ENCODE measurements around the gene LSM14B.

The LSM14B gene

DNA sequence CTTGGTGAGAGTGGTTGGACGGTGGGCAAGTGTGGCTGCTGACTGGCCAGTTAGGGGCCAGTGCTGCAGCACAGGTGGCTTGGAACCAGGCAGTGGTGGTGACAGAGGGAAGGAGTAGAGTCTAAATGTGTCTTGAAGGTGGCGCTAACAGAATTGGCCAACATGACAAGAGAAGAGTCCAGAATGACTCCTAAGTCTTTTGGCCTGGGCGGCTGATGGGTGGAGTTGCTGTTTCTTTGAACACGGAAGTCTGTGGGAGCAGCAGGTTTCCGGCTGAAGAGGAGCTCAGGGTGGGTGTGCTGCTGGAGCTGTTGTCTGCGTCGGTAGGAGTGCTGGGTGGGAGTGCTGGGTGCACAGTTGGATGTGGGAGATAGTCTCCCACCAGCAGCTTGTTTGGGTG is 10.1 kb downstream of the LSM14B start:
- no peak for DNase-seq

DNA sequence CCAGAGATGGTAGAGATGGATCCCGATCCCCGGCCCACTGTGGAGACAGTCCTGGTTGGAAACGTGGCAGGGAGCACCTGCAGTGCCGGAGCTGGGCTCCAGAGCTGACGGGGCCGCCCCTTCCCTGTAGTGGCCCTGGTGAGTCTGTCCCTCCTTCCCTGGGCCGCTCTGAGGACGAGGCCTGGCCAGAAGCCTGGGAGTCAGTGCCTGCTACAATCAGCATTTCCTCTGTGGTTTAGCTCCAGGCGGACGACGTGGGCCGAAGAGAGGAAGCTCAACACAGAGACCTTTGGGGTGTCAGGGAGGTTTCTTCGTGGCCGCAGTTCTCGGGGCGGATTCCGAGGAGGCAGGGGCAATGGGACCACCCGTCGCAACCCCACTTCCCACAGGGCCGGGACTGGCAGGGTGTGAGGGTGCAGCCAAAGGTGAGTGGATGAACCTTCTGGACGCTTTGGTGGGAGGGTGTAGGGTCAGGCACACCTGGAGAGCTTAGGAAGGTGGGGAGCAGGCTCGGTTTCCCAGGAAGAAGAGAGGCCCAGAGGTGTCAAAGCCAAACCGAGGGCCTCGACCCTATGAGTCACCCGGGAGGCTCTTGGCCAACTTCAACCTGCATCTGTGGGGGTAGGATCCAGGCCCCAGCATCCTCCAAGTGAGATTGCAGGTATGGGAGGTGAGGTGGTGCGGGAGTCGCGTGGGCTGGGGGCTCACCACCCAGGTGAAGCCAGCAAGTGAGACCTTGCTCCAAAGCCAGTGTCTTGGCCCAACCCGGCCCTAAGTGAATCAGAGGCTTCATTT is 11.0 kb downstream of the LSM14B start:
- no peak for DNase-seq

DNA sequence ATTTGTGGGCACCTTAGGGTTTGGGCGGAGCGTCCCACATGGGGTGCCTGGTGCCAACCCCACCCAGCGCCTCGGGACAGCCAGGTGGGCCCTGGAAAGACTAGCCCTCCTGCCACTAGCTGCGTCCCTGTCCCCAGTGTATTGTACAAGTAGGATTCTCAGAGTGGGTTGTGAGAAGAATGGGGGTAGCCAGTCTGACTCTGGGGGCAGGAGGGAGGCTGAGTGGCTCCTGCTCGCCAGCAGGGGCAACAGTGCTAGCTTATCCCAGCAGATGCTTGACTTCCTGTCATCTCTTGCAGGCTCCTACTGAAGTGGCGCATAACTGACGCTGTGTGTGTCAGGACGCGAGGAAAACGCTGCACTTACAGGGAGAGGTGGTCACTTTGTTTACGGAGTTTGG is 11.6 kb downstream of the LSM14B start:
- DNase-seq = no peak

DNA sequence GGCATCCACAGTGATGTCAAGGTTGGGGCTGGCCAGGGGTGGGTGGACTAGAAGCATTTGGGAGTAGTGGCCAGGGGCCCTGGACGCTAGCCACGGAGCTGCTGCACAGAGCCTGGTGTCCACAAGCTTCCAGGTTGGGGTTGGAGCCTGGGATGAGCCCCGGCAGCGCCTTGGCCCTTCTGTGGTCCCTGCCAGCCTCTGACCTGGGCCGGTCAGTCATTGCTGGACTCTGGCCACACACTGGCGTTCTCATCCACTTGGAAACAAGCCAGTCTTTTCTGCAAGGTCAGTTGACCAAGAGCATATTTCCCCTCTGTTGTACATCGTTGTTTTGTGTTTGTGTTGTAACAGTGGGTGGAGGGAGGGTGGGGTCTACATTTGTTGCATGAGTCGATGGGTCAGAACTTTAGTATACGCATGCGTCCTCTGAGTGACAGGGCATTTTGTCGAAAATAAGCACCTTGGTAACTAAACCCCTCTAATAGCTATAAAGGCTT is 12.5 kb downstream of the LSM14B start:
- DNase-seq = no peak

DNA sequence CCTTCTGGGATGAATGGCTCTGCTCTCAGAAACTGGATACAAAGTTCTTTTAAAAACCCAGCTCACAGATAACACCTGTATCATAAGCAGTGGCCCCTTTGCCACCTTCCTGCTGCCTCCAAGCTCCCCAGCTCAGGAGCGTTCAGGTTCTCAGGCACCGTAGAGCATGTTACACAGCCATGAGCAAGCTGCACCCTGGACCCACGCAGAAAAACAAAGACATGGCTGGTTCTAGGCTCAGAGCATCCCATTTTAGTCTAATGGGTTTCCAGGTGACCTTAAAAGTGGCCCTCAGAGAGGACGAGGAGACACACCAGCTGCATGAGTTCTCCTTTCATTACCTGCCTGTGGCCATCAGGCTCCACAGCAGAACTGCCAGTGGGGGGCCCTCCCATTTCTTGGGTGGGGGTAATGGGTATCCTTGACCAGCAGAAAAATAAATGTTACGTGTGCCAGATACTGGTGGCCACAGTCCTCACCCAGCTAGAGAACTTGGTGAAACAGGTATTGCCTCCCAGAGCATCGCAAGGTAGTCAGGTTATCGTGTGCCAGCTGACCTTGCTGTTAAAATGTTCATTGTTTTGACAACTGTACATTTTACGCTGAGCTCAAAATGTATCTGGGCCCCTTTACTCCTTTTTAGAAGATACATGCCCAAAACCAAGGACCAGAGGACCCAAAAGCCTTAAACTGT is 13.4 kb downstream of the LSM14B start:
- no peak for DNase-seq

DNA sequence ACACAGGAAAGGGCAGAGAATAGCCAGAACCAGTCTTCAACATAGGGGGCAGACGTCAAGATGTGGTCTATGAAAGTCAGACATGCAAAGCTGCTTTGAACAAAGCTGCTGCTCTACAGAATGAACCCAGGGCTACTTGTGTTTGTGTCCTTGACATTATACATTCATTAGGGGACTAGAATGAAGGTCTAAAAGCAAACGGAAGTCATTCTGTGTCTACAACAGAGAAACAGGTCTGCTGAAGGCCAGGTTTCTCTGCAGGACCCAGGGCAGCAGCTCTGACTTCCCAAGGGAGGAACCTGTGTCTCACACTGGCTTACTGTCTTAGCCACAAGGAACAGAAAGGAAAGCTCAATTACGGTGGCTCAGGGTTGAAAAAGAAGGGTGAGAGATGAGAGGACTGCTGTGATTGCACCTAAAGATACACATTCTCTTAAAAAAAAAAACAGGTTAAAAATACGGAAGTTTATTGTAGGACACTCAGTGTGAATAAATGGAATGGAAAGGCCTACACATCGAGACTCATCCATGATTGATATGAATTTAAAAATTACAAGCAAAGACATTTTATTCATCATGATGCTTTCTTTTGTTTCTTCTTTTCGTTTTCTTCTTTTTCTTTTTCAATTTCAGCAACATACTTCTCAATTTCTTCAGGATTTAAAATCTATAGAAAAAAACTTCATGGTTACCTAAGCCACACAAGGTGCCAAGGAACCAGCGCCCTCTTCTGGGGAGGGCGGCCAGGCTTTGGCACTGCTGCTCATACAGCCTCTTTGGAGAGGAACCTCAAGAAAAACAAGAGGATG is 14.2 kb downstream of the LSM14B start:
- no peak for DNase-seq

DNA sequence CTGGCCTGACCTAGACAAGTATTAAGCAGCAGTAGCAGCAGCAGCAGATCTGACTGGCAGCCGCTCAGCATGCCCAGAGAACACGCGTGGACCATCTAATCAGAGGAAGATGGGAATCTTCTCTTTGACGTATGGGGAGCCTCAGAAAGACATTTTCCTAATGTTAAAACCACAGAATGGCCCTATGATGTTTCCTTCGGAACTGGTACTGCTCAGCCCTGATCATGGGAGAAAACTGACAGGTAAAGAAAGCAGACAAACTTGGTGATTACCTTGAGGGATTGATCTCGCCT is 14.8 kb downstream of the LSM14B start:
- DNase-seq = no peak

DNA sequence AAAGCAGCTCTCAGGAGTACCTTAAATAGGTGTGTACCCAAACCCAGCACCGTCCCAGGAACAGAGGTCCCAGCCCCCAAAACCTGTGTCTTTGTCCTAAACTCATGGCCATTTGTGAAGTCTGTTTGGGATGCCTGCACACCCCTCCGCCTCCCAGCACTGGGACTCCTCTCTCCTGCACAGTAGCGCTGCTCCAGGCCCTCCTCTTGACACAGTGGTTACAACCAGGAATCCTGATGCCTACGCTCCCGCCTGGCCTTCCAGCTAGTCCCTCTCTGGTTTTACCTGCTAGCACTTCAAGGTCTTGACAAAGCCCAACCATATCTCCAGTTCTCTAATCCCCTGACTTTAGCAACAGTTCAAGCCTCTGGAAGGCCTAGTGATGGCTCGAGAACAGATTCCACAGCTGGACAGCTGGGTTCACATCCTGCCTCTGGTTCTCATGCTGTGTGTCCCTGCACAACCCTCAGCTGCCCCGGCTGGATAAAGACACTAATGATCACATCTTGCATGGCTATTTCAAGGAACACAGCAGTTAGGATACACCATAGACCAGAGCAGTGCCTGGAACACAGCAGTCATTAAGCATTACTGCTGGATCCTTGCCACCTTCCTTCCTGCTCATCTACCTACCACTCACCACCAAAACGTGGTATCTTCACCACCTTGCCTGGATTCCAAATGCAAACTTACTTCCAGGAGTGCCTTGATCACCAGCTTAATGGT is 15.4 kb downstream of the LSM14B start:
- no peak for DNase-seq

DNA sequence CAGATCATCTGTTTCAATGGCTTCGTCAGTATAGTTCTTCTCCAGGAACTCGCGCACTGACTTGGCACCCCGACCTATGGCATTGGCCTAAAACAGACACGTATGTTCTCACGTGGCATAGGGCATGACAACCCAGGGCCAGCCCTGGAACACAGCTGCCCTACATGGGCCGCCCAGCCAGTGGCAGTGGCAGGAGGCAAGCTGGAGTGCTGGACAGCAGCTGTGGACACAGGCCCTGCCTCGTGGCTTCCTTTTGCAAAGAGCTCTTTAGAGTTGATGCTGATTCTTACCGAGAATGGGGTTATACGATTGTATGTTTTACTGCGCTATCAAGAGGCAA is 15.9 kb downstream of the LSM14B start:
- no peak for DNase-seq

DNA sequence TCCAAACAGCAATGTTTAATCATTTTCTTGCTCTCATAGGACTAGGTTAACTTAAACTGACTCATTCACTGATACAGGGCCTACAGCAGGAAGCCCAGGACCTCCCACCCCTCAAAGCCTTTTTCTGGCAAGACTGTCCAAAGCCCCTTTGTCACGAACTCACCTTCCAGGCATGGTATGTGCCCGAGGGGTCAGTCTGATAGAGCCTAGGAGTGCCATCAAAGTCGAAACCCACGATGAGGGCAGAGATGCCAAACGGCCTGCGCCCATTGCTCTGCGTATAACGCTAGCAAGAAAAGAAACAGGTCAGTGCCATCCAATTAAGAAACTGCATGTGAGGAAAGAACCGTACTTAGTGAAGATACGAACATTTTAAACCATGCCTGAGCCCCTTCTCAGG is 16.6 kb downstream of the LSM14B start:
- no peak for DNase-seq

DNA sequence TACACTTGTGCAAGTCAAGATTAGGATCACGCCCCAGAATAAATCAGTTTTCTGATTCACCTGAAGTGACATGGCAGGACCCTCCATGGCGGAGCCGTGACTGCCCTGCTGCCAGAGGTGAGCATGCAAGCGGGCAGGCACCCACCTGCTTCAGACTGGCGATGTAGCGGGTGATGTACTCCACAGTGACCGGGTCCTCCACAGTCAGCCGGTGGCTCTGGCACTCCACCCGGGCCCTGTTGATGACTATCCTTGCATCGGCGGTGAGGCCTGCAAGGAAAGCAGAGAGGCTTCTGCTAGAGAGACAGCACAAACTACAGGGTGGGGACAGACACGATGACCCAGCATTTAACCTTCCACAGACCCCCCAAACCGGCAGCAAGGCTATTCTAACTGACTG is 17.4 kb downstream of the LSM14B start:
- no peak for DNase-seq

DNA sequence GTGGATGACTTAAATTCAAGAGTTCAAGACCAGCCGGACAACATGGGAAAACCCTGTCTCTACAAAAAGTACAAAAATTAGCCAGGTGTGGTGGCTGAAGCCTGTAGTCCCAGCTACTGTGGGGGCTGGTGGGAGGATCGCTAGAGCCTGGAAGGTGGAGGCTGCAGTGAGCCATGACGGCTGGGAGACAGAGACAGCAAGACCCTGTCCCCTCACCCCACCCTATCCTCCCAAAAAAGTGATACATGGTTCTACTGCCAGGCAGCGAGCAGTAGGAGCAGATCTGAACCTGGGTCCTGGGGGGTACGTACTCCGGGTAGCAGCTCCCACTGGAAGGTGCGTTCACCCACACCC is 18.7 kb downstream of the LSM14B start:
- DNase-seq = no peak

DNA sequence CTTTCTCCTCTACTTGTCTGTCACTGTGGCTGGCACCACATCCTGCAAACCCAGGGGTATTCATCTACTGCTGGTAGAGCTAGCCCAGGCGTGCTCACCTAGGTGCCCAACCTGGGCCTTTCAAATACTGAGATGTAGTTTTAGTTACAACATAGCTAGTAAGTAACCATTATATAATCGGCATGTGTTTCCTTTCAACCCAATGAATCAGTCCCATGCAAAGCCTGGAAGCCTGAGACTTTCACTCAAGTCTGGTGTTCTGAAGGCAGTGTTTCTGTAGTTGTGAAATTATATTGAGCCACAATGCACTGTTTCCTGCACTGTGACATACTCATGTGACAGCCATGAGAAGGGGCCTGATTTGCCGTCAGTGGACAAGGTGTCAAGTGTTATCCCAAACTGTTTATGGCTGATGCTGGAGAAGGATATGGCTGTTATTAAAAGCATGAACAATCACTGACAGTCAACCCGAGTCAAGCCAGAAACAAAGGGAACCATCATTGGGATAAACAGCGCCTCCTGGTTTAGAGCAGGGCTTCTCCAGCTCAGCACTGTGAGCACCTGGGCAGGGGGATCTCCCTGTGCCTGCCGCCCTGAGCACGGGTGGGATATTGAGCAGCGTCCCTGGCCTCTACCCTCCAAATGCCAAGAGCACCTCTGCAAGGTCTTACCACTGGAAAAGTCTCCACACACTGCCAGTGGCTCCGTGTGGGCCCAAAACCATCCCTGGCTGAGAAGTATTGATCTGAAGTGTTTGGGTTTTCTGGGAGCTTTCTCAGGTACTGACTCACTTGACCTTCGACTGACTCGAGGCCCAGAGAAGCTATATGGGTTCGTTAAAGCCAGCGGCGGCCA is 19.3 kb downstream of the LSM14B start:
- no peak for DNase-seq

DNA sequence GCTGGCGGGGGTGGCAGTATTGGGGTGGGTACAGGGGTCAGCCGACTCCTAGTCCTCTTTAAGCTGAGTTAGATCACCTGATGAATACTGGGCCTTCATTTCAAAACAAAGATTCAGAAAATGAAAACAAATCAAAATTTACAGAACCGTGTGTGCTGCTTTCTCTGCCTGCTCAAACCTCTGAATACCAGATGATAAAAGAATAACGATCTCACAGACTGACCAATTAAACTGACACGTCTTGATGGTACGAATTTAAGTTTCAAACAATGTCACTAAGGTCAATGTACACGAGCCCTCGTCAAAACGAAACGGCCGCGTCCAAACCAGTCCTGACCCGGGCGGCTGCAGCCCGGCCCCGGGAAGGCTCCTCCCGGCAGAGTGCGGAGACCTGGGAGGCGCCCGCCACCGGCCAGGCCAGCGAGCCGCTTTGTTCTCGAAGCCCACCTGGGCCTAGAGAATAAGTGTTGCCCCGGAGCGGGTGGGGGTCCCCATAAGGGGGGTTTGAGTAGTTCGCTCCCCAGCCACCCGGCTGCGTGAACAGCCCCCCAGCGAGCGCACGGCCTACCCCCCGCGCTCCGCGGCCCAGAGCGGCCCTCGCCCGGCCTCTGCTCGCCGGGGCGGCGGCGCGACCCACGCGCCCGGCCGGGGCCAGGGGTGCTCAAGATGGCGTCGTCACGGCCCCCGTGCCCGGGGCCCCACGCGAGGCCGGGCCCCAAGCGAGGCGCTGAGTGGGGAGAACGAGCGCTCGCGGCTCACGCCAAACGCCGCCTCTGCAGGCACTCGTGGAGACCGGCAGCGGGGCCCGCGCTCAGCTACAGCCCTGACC is 20.2 kb downstream of the LSM14B start:
- peak; percentile 63 for DNase-seq

DNA sequence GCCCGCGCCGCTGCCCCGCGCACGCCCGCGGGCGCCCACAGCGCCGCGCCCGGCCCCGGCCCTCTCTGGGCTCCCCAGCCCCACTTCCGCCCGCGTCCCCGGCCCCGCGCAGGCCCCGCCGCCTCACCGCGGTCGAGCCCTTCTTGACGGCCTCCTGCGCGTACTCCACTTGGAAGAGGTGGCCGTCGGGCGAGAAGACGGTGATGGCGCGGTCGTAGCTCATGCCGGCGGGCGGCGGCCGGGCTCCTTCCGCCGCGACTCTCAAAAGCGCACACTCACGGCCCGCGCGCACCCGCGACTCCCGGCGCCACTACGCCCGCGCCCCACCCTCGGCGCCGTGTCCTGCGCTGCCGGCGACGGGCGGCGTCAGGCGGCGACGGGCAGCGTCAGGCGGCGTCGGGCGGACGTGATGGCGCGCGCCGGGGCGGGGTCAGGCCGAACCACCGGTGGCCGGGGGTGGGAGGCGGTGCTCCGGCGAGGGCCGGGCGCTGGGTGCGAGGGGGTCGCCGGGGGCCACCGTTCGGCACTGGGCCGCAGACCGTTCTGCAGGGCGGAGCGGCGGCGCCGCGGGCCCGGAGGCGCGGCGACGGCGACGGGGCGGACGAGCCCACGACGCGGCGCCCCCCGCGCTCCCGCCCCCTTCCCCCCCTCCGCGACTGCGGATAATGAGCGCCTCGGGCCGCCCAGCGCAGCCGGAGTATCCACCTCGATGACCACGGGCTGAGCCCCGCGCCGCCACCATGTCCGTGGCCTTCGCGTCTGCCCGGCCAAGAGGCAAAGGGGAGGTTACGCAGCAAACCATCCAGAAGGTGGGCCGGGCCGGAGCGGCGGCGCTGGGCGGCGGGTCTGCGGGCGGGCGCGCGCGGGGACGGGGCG is 21.0 kb downstream of the LSM14B start, which contains the start of the genes PSMA7 and SS18L1:
TSS of gene PSMA7 (minus strand) at position 314 of the 876 bp plus-strand sequence. CDS start at position 223, 91 bp downstream.
TSS of gene SS18L1 (plus strand) at position 689 of the 876 bp plus-strand sequence. CDS start at position 741, 52 bp downstream.
- DNase-seq = peak; percentile 85

DNA sequence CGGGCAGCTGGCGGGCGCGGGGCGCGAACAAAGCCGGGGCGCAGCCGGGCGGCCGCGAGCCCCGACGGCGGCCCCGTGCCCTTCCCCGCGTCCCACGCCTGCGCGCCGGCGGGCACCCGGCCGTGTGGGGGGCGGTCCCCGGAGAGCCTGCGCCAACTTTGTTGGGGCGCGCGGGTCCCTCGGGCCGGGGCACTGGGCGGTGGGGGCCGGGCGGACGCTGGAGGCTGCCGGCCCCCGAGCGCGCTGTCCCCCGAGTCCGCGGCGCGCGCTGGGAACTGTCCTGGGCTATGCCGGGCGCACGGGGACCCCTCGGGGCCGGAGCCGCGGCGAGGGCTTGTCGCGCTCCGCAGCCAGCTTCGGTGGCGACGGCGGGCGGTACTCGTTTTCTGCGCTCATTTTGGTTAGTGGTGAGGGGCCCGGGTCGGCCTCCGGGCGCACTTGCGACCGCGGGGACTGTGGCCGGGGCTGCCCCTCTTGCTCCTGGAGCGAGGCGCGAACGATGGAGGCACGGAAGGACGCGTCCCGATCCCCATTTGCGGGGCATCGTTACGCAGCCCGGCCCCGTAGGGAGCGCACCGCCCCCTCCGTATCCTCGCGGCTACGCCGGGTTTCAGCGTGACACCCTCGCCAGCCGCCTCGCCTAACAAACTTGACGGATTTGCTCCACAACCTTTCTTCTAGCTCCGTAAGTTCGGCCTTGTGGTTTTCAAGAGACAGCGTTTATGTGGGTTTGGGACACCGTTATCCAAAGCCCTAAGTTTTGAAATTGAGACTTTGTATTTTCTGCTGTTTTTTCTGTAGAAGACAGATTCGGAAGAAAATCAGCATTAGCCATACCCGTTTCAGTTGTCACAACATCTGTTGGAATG is 21.9 kb downstream of the LSM14B start:
- DNase-seq = peak; percentile 72

DNA sequence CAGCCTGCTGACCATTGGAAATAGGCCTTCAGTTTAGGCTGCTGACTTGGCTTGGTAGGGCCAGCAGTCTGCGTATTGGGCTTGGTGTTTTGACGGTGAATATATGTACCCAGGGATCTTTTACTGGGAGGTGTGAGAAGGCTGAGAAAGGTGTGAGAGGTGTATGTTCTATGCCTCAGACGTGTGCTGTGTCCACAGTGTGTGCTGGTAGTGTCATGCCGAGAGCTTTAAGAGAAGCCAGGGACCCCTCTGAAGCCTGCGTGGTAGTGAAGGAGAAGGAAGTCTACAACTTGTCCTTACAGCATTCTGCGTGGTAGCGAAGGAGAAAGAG is 23.4 kb downstream of the LSM14B start:
- DNase-seq = no peak

DNA sequence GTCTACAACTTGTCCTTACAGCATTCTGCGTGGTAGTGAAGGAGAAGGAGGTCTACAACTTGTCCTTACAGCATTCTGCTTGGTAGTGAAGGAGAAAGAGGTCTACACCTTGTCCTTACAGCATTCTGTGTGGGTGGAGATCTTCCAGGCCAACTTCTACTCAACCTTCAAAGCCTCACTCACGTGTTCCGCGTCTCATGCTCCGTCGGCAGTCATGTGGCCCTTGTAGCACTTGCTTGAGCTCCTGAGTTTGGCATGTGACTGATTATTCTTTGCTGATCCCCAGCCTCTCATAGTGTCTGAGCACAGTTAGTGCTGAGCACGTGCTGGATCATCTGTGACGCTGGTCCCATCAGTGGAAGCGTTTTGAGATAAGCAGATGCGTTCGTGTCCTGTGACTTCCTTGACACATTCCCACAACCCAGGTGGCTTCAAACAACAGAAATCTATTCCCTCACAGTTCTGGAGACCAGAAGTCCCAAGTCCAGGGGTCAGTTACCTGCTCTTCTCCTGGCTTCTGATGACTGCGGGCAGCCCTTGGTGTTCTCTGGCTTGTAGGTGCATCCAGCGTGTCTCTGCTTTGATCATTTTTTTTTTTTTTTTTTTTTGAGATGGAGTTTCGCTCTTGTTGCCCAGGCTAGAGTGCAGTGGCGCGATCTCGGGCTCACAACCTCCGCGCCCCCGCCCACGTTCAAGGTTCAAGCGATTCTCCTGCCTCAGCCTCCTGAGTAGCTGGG is 23.9 kb downstream of the LSM14B start:
- DNase-seq = no peak

Measured in right kidney (tissue), 1 donor.